Glutamatergic neuron (in vitro differentiated cells): ENCODE measurements around the gene FAM163B. TPM values are rescaled to one million over a fixed set of nuclear protein-coding genes. Genes with fewer than 3 reads are reported as not detected.
A peak's percentile ranks its signal among the peaks of the same experiment; 100 is the strongest.

ENCODE experiments used
- DNase-seq: peaks from one replicate; pipeline ENCODE4 v3.0.0; 2022
- H3K27ac Mint-ChIP-seq: one replicate; pipeline ENCODE4 v1.8.0; 2020; ENCODE audit warnings: mild to moderate bottlenecking, mixed read lengths, inconsistent platforms; ENCODE audit not compliant: unreplicated experiment
- H3K27me3 Mint-ChIP-seq: one replicate; pipeline ENCODE4 v1.8.0; 2020; ENCODE audit warnings: mild to moderate bottlenecking, moderate library complexity, mixed read lengths, inconsistent platforms; ENCODE audit not compliant: unreplicated experiment
- H3K36me3 Mint-ChIP-seq: one replicate; pipeline ENCODE4 v1.8.0; 2020; ENCODE audit warnings: mild to moderate bottlenecking, mixed read lengths, inconsistent platforms; ENCODE audit not compliant: unreplicated experiment
- H3K4me1 Mint-ChIP-seq: one replicate; pipeline ENCODE4 v1.8.0; 2020; ENCODE audit warnings: mild to moderate bottlenecking, low read depth, mixed read lengths, inconsistent platforms; ENCODE audit not compliant: unreplicated experiment
- H3K4me3 Mint-ChIP-seq: one replicate; pipeline ENCODE4 v1.8.0; 2020; ENCODE audit warnings: mild to moderate bottlenecking, mixed read lengths, inconsistent platforms; ENCODE audit not compliant: unreplicated experiment
- H3K9me3 Mint-ChIP-seq: one replicate; pipeline ENCODE4 v1.8.0; 2020; ENCODE audit warnings: mild to moderate bottlenecking, moderate library complexity, mixed read lengths, inconsistent platforms; ENCODE audit not compliant: unreplicated experiment
- CTCF ChIP-seq: fragments of 200-600 bp; sonication (generic); IDR thresholded peaks from one replicate; pipeline ENCODE4 v1.5.0; 2021; ENCODE audit not compliant: partially characterized antibody, unreplicated experiment
- total RNA-seq: library from RNA; stranded (reverse); fragmentation: NEBNext Ultra II Directional; extraction: Animal tissue kit (Norgen Biotek cat#: 25700); gene quantifications from one replicate; pipeline ENCODE4 v1.2.1, GENCODE V29; 2021; ENCODE audit not compliant: unreplicated experiment

The FAM163B gene
- total RNA-seq, 1 donor from 2014 or later: 0.51 TPM

DNA sequence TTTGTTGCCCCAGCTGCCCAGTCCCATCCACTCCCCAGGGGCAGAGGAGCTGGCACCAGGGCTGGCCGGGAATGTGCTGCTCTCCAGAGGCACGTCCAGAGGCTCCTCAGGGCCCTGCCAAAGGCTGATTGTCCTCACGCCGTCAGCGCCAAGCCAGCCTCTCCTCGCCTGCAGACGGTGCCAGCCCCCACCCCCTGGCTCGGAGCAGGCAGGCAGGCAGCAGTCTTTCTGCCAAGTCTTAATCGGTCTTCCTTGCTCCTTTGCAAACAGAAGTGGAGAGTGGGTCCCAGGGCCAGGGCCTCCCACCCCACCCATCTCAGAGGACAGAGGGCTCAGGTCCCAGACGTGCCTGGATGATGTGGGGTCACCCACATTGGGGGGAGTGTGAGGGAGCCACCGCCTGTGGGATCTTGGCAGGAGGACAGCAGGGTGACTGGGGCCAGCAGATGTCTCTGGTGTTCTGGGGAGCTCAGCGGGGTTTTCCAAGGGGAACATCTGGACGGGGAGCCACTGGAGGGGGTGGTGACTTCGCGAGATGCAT, 36.3 kb downstream of the FAM163B start:
- Mint-ChIP-seq H3K4me1 (peaks cover 18% of the 10 kb centered on the region), H3K27me3 (peaks cover 11% of the 10 kb centered on the region), H3K9me3 (peaks cover 11% of the 10 kb centered on the region), H3K4me3 (no peak overlapping the region), H3K27ac (peak overlapping the region; percentile 33), H3K36me3 (no peaks in the 10 kb centered on the region)
- TF ChIP-seq CTCF: no peak
- DNase-seq: no peak

DNA sequence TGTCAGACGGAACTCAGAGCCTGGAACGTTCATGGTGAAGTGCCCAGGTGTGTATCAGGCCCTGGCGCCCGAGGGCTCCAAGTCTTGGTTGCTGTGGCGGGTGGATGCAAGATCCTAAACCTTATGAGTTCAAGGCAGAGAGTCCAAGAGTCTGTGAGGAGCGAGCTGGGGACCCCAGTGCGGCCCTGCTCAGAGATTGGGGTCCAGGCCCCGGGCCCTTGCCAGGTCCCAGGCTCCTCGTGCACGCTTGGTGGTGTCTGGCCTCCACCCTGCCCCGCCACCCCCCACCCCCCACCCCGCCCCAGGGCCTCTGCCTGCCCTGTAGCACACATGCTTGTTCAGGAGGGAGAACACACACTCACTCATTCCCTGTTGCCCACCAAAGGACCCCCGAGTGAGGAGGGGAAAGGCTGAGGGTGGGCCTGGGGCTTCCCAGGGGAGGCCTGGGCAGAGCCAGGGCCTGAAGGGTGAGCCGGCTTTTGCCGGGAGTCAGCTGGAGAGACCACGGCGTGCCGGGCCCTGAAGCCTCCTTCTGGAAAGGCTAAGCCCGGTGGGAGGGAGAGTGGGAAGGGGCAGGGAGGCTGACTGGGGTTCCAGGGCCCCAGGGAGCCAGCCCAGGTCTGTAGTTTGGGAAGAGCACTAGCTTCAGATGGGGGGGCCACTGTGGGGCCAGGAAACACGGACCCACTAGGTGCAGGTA, 37.1 kb downstream of the FAM163B start:
- Mint-ChIP-seq H3K36me3 (no peaks in the 10 kb centered on the region), H3K27ac (no peak overlapping the region), H3K27me3 (peaks cover 14% of the 10 kb centered on the region), H3K4me1 (peaks cover 18% of the 10 kb centered on the region), H3K4me3 (no peak overlapping the region), H3K9me3 (peaks cover 11% of the 10 kb centered on the region)
- TF ChIP-seq CTCF: no peak
- DNase-seq: no peak

GRCh38 chr9:133571391-133571890, 37.7 kb downstream of the FAM163B start:
- H3K27ac Mint-ChIP-seq: no peak overlapping the region
- no peak overlapping the region for H3K4me3 Mint-ChIP-seq
- no peak for TF ChIP-seq CTCF
- H3K36me3 Mint-ChIP-seq: no peaks in the 10 kb centered on the region
- H3K4me1 Mint-ChIP-seq: peaks cover 16% of the 10 kb centered on the region
- no peak for DNase-seq
- H3K27me3 Mint-ChIP-seq: peaks cover 14% of the 10 kb centered on the region
- peaks cover 10% of the 10 kb centered on the region for H3K9me3 Mint-ChIP-seq

GRCh38 chr9:133570691-133571080, 38.5 kb downstream of the FAM163B start:
- DNase-seq: no peak
- Mint-ChIP-seq H3K27ac (no peak overlapping the region), H3K4me3 (no peak overlapping the region), H3K36me3 (no peaks in the 10 kb centered on the region), H3K9me3 (peaks cover 9% of the 10 kb centered on the region), H3K4me1 (peaks cover 15% of the 10 kb centered on the region), H3K27me3 (peaks cover 14% of the 10 kb centered on the region)
- TF ChIP-seq CTCF: no peak
